ENCODE data around the gene KMO. TPM values are rescaled to one million over a fixed set of nuclear protein-coding genes. Genes with fewer than 3 reads are reported as not detected.

KMO gene
- total and polyA plus RNA-seq, 4 experiments from 2014 or later = 0.37 to 1.1 (median 0.44) TPM; not detected in 1

DNA sequence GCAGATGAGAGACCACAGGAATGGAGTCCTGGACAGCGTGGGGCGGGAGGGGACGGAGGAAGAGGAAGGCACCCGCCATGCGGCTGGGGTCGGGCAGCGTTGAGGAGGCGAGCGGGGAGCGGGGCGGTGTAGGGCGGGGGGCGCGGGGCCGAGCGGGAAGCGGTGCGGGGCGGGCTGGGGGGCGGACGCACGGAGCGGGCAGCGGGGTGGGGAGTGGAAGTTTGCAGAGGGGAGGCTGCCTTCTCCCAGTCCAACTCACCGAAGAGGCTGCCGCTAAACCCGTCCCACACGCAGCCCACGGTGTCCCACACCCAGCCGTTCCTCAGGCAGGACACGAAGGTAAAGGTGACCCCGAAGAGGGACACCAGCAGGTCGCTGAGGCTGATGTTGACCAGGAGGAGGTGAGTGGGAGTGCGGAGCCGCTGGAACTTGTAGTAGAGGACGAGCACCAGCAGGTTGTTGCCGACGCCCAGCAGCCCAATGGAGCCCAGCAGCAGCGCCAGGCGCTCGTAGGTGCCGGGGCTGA lies 107.5 kb downstream of the KMO start:
- DNase-seq = peak in 1 of 5 donors; percentile 51
- H3K4me1 ChIP-seq (ENCODE audit: insufficient read depth, low read length) = peaks cover 25% of the 10 kb centered on the region
- H3K36me3 Mint-ChIP-seq = peaks cover 8% of the 10 kb centered on the region in 2 donors
- POLR2A ChIA-PET (ENCODE audit: partially characterized antibody) = interaction anchor here (0.7 to 2.6 kb wide), 8 partner anchors 10 to 1616 kb away, joined by 3 to 18 read pairs (median 5); partner anchors contain the start of genes CEP170, EXO1 and SDCCAG8
- peak overlapping the region; percentile 64 to 82 for H3K4me3 ChIP-seq (ENCODE audit: low read length in 2 of 2)
- no peaks in the 10 kb centered on the region for H3K9me3 ChIP-seq (ENCODE audit: control insufficient read depth in 1 of 2, low read length in 2 of 2)
- CTCF ChIA-PET (ENCODE audit: partially characterized antibody) = interaction anchor here (1.2 to 1.4 kb wide), 2 partner anchors 12 kb away, joined by 5 to 6 read pairs; no protein-coding TSS in a partner anchor
- H3K27me3 Mint-ChIP-seq = no peaks in the 10 kb centered on the region
- no peaks in the 10 kb centered on the region for H3K36me3 ChIP-seq (ENCODE audit: insufficient read depth, low read length)
- H3K4me1 Mint-ChIP-seq = peaks cover 18 to 40% (median 25%) of the 10 kb centered on the region in 4 donors
- intact Hi-C loops (cut with micrococcal nuclease) = loop anchor here (1.0 to 2.0 kb wide), 4 partner anchors 12 to 1615 kb away; partner anchors contain the start of gene CEP170
- H3K9me3 Mint-ChIP-seq = peaks cover 0 to 3% (median 0%) of the 10 kb centered on the region in 8 donors
- peak overlapping the region; percentile 41 for H3K27ac ChIP-seq (ENCODE audit: low read depth, low read length)
- no peaks in the 10 kb centered on the region for H3K27me3 ChIP-seq (ENCODE audit: insufficient read depth, low read length)
- H3K4me3 Mint-ChIP-seq = peak overlapping the region; percentile 80 to 89 (median 84)
- H3K27ac Mint-ChIP-seq = peak overlapping the region; percentile 29 to 79 (median 43)

DNA sequence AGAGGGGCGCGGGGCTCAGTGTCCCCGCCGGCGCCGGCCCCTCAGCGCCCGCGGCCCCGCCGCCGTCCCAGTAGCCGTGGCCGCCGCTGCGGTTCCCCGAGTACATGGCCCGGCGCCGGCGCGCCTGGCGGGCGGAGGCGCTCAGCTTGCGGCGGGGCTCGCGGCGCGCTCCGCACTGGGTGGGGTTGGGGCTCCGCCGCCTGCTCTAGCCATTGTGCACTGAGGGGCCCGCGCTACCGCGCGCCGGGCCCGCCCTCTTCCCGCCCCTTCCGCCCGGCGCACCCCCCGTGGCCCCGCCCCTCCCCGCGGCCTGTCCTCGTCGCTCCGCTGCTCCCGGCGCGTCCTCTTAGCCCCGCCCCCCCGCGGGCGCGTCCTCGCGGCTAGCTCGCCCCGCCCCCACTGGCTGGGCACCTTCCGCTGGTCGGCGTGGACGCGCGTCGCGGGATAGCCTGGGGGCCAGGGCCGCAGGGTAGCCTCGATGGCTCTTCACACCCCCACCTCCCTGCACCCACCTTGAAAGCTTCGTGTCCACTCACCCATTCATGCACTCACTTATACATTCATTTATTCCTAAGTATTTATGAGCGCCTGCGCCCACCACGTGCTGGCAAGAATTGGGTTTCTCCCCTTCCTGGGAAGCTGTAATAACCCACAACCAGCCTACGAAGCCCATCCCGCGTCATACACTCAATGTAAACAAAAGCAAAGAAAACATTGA lies 108.1 kb downstream of the KMO start, which contains the start of the genes CHML and OPN3:
Gene CHML (minus strand): TSS at position 221 of the 718 bp plus-strand sequence. CDS start 4,603 bp downstream, outside the sequence.
Gene OPN3 (minus strand): TSS at position 221 of the 718 bp plus-strand sequence. CDS start 115 bp downstream, at position 106.
- Histone ChIP-seq H3K36me3 (ENCODE audit: insufficient read depth, low read length) (no peaks in the 10 kb centered on the region), H3K4me3 (ENCODE audit: low read length in 2 of 2) (peak within 1 kb of the TSS; percentile 64 to 82), H3K9me3 (ENCODE audit: control insufficient read depth in 1 of 2, low read length in 2 of 2) (no peaks in the 10 kb centered on the region), H3K27ac (ENCODE audit: low read depth, low read length) (peak within 1 kb of the TSS; percentile 41), H3K27me3 (ENCODE audit: insufficient read depth, low read length) (no peaks in the 10 kb centered on the region), H3K4me1 (ENCODE audit: insufficient read depth, low read length) (peaks cover 25% of the 10 kb centered on the region)
- Mint-ChIP-seq H3K4me1 (peaks cover 18 to 40% (median 25%) of the 10 kb centered on the region in 4 donors), H3K27me3 (no peaks in the 10 kb centered on the region), H3K9me3 (peaks cover 0 to 3% (median 0%) of the 10 kb centered on the region in 8 donors), H3K27ac (peak within 1 kb of the TSS; percentile 60 to 96 (median 85)), H3K4me3 (peak within 1 kb of the TSS; percentile 81 to 89 (median 86)), H3K36me3 (peaks cover 2 to 3% of the 10 kb centered on the region in 2 donors)
- ChIA-PET POLR2A (ENCODE audit: partially characterized antibody) (interaction anchor here (0.7 to 2.6 kb wide), 10 partner anchors 11 to 1615 kb away, joined by 3 to 18 read pairs (median 5); partner anchors contain the start of genes CEP170, EXO1, FH and SDCCAG8), CTCF (ENCODE audit: partially characterized antibody) (interaction anchor here (0.8 to 2.2 kb wide), 9 partner anchors 8 to 359 kb away, joined by 3 to 10 read pairs (median 3); partner anchors contain the start of gene MAP1LC3C)
- peak; percentile 83 to 87 (median 84) for DNase-seq
- intact Hi-C loops (cut with micrococcal nuclease) = loop anchor here (1.0 to 2.0 kb wide), 4 partner anchors 13 to 1614 kb away; partner anchors contain the start of gene CEP170

DNA sequence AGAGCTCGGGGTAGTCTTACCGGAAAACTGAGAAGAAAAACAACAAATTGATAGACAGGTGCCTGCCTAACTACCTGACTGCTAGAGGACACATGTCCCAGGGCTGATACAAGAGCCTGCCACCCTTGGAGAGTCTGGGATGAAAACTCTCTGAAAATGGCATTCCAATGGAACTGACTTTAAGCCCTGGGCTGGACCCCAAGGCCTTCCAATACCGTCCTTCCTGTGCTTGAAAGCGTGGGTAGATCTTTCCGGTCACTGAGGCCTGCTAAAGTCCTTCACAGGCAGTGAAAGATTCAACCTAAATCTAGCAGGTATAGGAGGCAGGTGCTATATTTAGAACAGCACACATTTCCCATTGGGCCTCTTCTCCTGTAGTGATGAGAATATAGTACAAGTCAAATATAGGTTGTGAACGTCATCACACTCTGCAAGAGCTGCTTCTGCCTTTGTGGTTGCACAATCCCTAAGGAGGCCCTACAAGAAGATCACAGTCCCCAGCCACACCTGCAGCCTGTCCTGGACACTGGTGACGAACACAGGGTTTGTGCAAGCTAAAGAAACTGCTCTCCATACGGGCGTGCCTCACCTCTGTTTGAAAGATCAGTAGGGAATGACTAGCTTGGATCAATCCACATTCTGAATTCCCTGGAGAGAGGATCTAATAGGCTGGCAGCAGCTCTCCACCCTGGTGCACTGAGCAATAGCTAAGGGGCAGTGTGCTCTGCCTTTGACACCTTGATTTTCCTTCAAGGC lies 108.9 kb downstream of the KMO start:
- Mint-ChIP-seq H3K4me1 (peaks cover 18 to 40% (median 25%) of the 10 kb centered on the region in 4 donors), H3K9me3 (peaks cover 0 to 3% (median 0%) of the 10 kb centered on the region in 8 donors), H3K4me3 (peak overlapping the region; percentile 75 to 88 (median 86)), H3K36me3 (no peaks in the 10 kb centered on the region), H3K27ac (peak overlapping the region; percentile 49 to 96 (median 85)), H3K27me3 (no peaks in the 10 kb centered on the region)
- DNase-seq = peak in 2 of 5 donors; percentile 4 to 43
- Histone ChIP-seq H3K4me1 (ENCODE audit: insufficient read depth, low read length) (peaks cover 25% of the 10 kb centered on the region), H3K36me3 (ENCODE audit: insufficient read depth, low read length) (no peaks in the 10 kb centered on the region), H3K27me3 (ENCODE audit: insufficient read depth, low read length) (no peaks in the 10 kb centered on the region), H3K27ac (ENCODE audit: low read depth, low read length) (no peak overlapping the region), H3K4me3 (ENCODE audit: low read length in 2 of 2) (peak overlapping the region in 1 of 2 donors; percentile 58), H3K9me3 (ENCODE audit: control insufficient read depth in 1 of 2, low read length in 2 of 2) (no peaks in the 10 kb centered on the region)
- intact Hi-C loops (cut with micrococcal nuclease) = loop anchor here (1.0 to 2.0 kb wide), 4 partner anchors 14 to 1614 kb away; partner anchors contain the start of gene CEP170
- POLR2A ChIA-PET (ENCODE audit: partially characterized antibody) = interaction anchor here (0.9 to 2.6 kb wide), 10 partner anchors 11 to 1614 kb away, joined by 3 to 18 read pairs (median 4); partner anchors contain the start of genes CEP170, EXO1, FH and SDCCAG8
- CTCF ChIA-PET (ENCODE audit: partially characterized antibody) = interaction anchor here (0.8 to 2.2 kb wide), 9 partner anchors 9 to 358 kb away, joined by 3 to 10 read pairs (median 3); partner anchors contain the start of gene MAP1LC3C

DNA sequence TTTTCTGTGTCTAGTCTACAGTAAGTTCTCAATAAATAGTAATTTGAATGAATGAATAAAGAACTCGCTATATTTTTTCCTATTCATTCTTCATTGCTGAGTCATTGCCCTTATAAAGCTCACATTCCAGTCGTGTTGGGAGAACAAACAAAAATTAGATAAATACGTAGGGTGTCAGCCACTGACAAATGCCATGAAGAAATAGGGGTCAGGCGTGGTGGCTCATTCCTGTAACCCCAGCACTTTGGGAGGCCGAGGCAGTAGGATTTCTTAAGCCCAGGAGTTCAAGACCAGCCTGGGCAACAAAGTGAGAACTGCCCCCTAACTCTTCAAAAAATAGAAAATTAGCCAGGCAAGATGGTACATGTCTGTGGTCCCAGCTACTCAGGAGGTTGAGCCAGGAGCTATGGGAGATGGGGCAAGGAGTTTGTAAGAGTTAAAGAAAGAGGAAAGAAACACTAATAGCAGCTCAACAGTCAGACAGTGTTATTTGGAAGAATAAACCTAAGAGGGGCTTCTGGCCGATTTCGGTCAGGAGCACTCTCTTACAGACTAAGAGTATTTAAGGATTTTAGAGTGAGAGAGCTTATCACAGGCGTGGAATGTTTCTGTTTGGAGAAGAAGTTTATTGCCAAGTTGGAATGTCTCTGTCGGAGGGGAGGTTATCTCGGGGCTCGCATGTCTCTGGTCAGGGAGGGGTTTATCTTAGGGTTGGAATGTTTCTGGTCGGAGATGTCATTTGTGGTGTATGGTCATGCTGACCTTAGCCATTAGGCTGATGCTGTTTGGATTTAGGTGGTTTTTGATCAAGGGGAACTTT lies 109.8 kb downstream of the KMO start:
- H3K4me1 Mint-ChIP-seq = peaks cover 16 to 32% (median 21%) of the 10 kb centered on the region in 4 donors
- H3K4me3 Mint-ChIP-seq = peak overlapping the region in 2 of 8 donors; percentile 10 to 81
- Histone ChIP-seq H3K27me3 (ENCODE audit: insufficient read depth, low read length) (no peaks in the 10 kb centered on the region), H3K36me3 (ENCODE audit: insufficient read depth, low read length) (no peaks in the 10 kb centered on the region), H3K9me3 (ENCODE audit: control insufficient read depth in 1 of 2, low read length in 2 of 2) (no peaks in the 10 kb centered on the region), H3K4me3 (ENCODE audit: low read length in 2 of 2) (no peak overlapping the region), H3K27ac (ENCODE audit: low read depth, low read length) (no peak overlapping the region), H3K4me1 (ENCODE audit: insufficient read depth, low read length) (peaks cover 25% of the 10 kb centered on the region)
- H3K9me3 Mint-ChIP-seq = peaks cover 0 to 3% (median 0%) of the 10 kb centered on the region in 8 donors
- DNase-seq = no peak
- intact Hi-C loops (cut with micrococcal nuclease) = loop anchor here (2.0 kb wide), 1 partner anchor 1613 kb away; the partner anchor contains the start of gene CEP170
- ChIA-PET POLR2A (ENCODE audit: partially characterized antibody) (interaction anchor here (1.0 to 1.3 kb wide), 3 partner anchors 35 to 205 kb away, joined by 3 to 6 read pairs (median 3); partner anchors contain the start of gene FH), CTCF (ENCODE audit: partially characterized antibody) (interaction anchor here (1.0 to 2.2 kb wide), 2 partner anchors 10 to 31 kb away, joined by 4 to 10 read pairs; no protein-coding TSS in a partner anchor)
- H3K27me3 Mint-ChIP-seq = no peaks in the 10 kb centered on the region
- H3K36me3 Mint-ChIP-seq = no peaks in the 10 kb centered on the region
- peak overlapping the region in 3 of 7 donors; percentile 12 to 84 (median 60) for H3K27ac Mint-ChIP-seq

DNA sequence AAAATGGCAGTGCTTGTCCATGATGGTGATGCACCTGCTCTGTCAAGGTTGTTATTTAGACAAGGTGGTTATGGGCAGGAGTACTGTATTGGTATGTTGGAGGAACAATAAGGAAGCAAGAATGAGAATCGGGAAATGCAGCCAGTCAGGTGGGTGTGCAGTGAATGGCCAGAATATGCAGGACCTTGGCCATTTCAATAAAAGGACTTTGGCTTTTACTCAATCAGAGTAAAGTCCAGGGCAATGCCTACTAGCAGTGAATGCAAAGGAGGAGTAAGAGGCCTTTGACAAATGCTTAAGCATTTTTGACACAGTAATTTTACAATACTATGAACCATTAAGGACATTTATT lies 110.4 kb downstream of the KMO start:
- H3K27me3 Mint-ChIP-seq = no peaks in the 10 kb centered on the region
- peaks cover 19% of the 10 kb centered on the region for H3K4me1 ChIP-seq (ENCODE audit: insufficient read depth, low read length)
- no peaks in the 10 kb centered on the region for H3K36me3 Mint-ChIP-seq
- CTCF ChIA-PET (ENCODE audit: partially characterized antibody) = interaction anchor here (0.9 kb wide), 1 partner anchor 12 kb away, joined by 3 read pairs; no protein-coding TSS in a partner anchor
- POLR2A ChIA-PET (ENCODE audit: partially characterized antibody) = no interaction called here
- H3K4me1 Mint-ChIP-seq = peaks cover 12 to 26% (median 17%) of the 10 kb centered on the region in 4 donors
- peaks cover 0 to 3% (median 0%) of the 10 kb centered on the region in 8 donors for H3K9me3 Mint-ChIP-seq
- no peak overlapping the region for H3K27ac Mint-ChIP-seq
- no peak overlapping the region for H3K27ac ChIP-seq (ENCODE audit: low read depth, low read length)
- H3K4me3 Mint-ChIP-seq = peak overlapping the region in 1 of 8 donors; percentile 10
- no peak for DNase-seq
- no peaks in the 10 kb centered on the region for H3K36me3 ChIP-seq (ENCODE audit: insufficient read depth, low read length)
- no peak overlapping the region for H3K4me3 ChIP-seq (ENCODE audit: low read length in 2 of 2)
- H3K9me3 ChIP-seq (ENCODE audit: control insufficient read depth in 1 of 2, low read length in 2 of 2) = no peaks in the 10 kb centered on the region
- intact Hi-C loops (cut with micrococcal nuclease) = no loop called here
- no peaks in the 10 kb centered on the region for H3K27me3 ChIP-seq (ENCODE audit: insufficient read depth, low read length)

DNA sequence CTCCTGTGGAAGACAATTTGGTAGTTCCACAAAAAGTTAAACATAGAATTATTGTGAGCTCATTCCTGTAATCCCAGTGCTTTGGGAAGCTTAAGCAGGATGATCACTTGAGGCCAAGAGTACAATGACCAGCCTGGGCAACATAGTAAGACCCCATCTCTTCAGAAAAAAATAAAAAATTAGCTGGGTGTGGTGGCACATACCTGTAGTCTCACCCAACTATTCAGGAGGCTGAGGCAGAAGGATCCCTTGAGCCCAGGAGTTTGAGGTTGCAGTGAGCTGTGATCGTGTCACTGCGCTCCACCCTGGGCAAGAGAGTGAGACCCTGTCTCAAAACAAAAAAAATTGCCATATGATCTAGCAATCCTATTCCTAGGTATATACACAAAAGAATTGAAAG lies 112.1 kb downstream of the KMO start:
- intact Hi-C loops (cut with micrococcal nuclease) = no loop called here
- Mint-ChIP-seq H3K36me3 (no peaks in the 10 kb centered on the region), H3K4me1 (peaks cover 4 to 12% (median 6%) of the 10 kb centered on the region in 4 donors)

More for the DNA sequence above, 112.1 kb downstream of the KMO start:
- peaks cover 0 to 3% (median 0%) of the 10 kb centered on the region in 8 donors for H3K9me3 Mint-ChIP-seq
- H3K4me3 Mint-ChIP-seq = no peak overlapping the region
- no peaks in the 10 kb centered on the region for H3K27me3 Mint-ChIP-seq
- peaks cover 2% of the 10 kb centered on the region for H3K4me1 ChIP-seq (ENCODE audit: insufficient read depth, low read length)
- H3K4me3 ChIP-seq (ENCODE audit: low read length in 2 of 2) = no peak overlapping the region
- no peaks in the 10 kb centered on the region for H3K9me3 ChIP-seq (ENCODE audit: control insufficient read depth in 1 of 2, low read length in 2 of 2)
- H3K36me3 ChIP-seq (ENCODE audit: insufficient read depth, low read length) = no peaks in the 10 kb centered on the region
- POLR2A ChIA-PET (ENCODE audit: partially characterized antibody) = no interaction called here
- H3K27ac Mint-ChIP-seq = no peak overlapping the region
- CTCF ChIA-PET (ENCODE audit: partially characterized antibody) = no interaction called here
- DNase-seq = no peak
- H3K27me3 ChIP-seq (ENCODE audit: insufficient read depth, low read length) = no peaks in the 10 kb centered on the region
- no peak overlapping the region for H3K27ac ChIP-seq (ENCODE audit: low read depth, low read length)

Measured in CD4-positive, alpha-beta memory T cell (primary cell).